ENCODE measurements around the gene UPB1. TPM values are rescaled to one million over a fixed set of nuclear protein-coding genes. Genes with fewer than 3 reads are reported as not detected.

Gene UPB1
- total and polyA plus RNA-seq, 2 experiments from 2014 or later: 0.39 to 1.6 TPM

GRCh38 chr22:24554313-24555164 lies 59.4 kb downstream of the UPB1 start, which contains the start of gene GUCD1:
Gene GUCD1 (minus strand): TSS chr22:24555138. CDS start chr22:24554991, 147 bp downstream.
- H3K9me2 ChIP-seq (replicated peaks; ENCODE audit: insufficient read depth): no peaks in the 10 kb centered on the region
- peaks cover 44% of the 10 kb centered on the region for H3K4me1 ChIP-seq (ENCODE audit: insufficient read depth)
- H3K36me3 ChIP-seq (replicated peaks; ENCODE audit: insufficient read depth, low read depth): no peaks in the 10 kb centered on the region
- WGBS (ENCODE audit: low lambda C conversion rate, missing lambda C conversion rate): 1% methylated on average over 36 of the region's 64 CpGs
- no peak for TF ChIP-seq CTCF (IDR thresholded peaks at IDR 0.05; ENCODE audit: poor library complexity)
- H3K4me3 ChIP-seq: peak within 1 kb of the TSS; percentile 87
- peak within 1 kb of the TSS; percentile 93 for H3K4me2 ChIP-seq
- peak within 1 kb of the TSS; percentile 97 for H3K27ac ChIP-seq
- H2AFZ ChIP-seq: peak within 1 kb of the TSS; percentile 55
- H3K27me3 ChIP-seq: no peaks in the 10 kb centered on the region
- peak; percentile 59 for DNase-seq (ENCODE audit: low spot score)
- peaks cover 79% of the 10 kb centered on the region for H3K79me2 ChIP-seq
- peaks cover 18% of the 10 kb centered on the region for H4K20me1 ChIP-seq (ENCODE audit: insufficient read depth, poor library complexity, severe bottlenecking)
- H3K9me3 ChIP-seq (ENCODE audit: low read depth): no peaks in the 10 kb centered on the region

- peak; percentile 99 for DNase-seq (ENCODE audit: low spot score)
- peak within 1 kb of the TSS; percentile 87 for H3K4me3 ChIP-seq
- H2AFZ ChIP-seq: peak within 1 kb of the TSS; percentile 55
- H3K4me1 ChIP-seq (ENCODE audit: insufficient read depth): peaks cover 41% of the 10 kb centered on the region
- H3K79me2 ChIP-seq: peaks cover 84% of the 10 kb centered on the region
- under 1% methylated on average over 55 of the region's 59 CpGs for WGBS (ENCODE audit: low lambda C conversion rate, missing lambda C conversion rate)
- H3K4me2 ChIP-seq: peak within 1 kb of the TSS; percentile 93
- no peaks in the 10 kb centered on the region for H3K9me3 ChIP-seq (ENCODE audit: low read depth)
- TF ChIP-seq EZH2 (IDR thresholded peaks at IDR 0.05; ENCODE audit: borderline replicate concordance) (no peak), EZH2phosphoT487 (IDR thresholded peaks at IDR 0.05; ENCODE audit: low read depth, severe bottlenecking, unreplicated experiment) (no peak), CTCF (IDR thresholded peaks at IDR 0.05; ENCODE audit: poor library complexity) (no peak)
- H3K27ac ChIP-seq: peak within 1 kb of the TSS; percentile 97
- H4K20me1 ChIP-seq (ENCODE audit: insufficient read depth, poor library complexity, severe bottlenecking): peaks cover 18% of the 10 kb centered on the region
- no peaks in the 10 kb centered on the region for H3K27me3 ChIP-seq
- H3K36me3 ChIP-seq (replicated peaks; ENCODE audit: insufficient read depth, low read depth): no peaks in the 10 kb centered on the region
- no peaks in the 10 kb centered on the region for H3K9me2 ChIP-seq (replicated peaks; ENCODE audit: insufficient read depth)
Measured at GRCh38 chr22:24555165-24556039, 60.3 kb downstream of the UPB1 start, which contains the start of gene SNRPD3. Gene SNRPD3 (plus strand): TSS chr22:24555999. CDS start chr22:24557675, 1,676 bp downstream.

- Histone ChIP-seq H3K4me3 (no peak overlapping the region), H3K36me3 (replicated peaks; ENCODE audit: insufficient read depth, low read depth) (no peaks in the 10 kb centered on the region), H2AFZ (no peak overlapping the region), H3K4me2 (no peak overlapping the region), H3K27me3 (no peaks in the 10 kb centered on the region), H3K27ac (no peak overlapping the region), H3K9me3 (ENCODE audit: low read depth) (no peaks in the 10 kb centered on the region), H3K4me1 (ENCODE audit: insufficient read depth) (peaks cover 16% of the 10 kb centered on the region), H3K79me2 (peaks cover 85% of the 10 kb centered on the region), H3K9me2 (replicated peaks; ENCODE audit: insufficient read depth) (no peaks in the 10 kb centered on the region), H4K20me1 (ENCODE audit: insufficient read depth, poor library complexity, severe bottlenecking) (peaks cover 24% of the 10 kb centered on the region)
- WGBS (ENCODE audit: low lambda C conversion rate, missing lambda C conversion rate): 86% methylated on average over 4 of the region's 4 CpGs
- no peak for DNase-seq (ENCODE audit: low spot score)
- no peak for TF ChIP-seq EZH2 (IDR thresholded peaks at IDR 0.05; ENCODE audit: borderline replicate concordance)
- TF ChIP-seq CTCF (IDR thresholded peaks at IDR 0.05; ENCODE audit: poor library complexity): no peak
- TF ChIP-seq EZH2phosphoT487 (IDR thresholded peaks at IDR 0.05; ENCODE audit: low read depth, severe bottlenecking, unreplicated experiment): no peak
Measured at GRCh38 chr22:24559471-24559870, 64.3 kb downstream of the UPB1 start.

Measured in hepatocyte (in vitro differentiated cells).